HCT116 (cell line): ENCODE results near the gene AEBP1. TPM values are rescaled to one million over a fixed set of nuclear protein-coding genes. Genes with fewer than 3 reads are reported as not detected.

Experiments used
- ATAC-seq: fragments of 200-7000 bp; cut with Tn5 transposase; 2 replicates; pipeline ENCODE4 v1.9.1; 2020; ENCODE audit warnings: mild to moderate bottlenecking, moderate library complexity
- BruUV-seq: library from RNA; stranded (reverse); fragments of 400-500 nt; replicated peaks from 2 replicates; lab custom pipeline; 2021; lab: Mats Ljungman, UMichigan
- CTCF ChIA-PET: fragments of 300-600 bp; sonication (Branson Sonifier 250); formaldehyde crosslinking; loops from one replicate; lab custom pipeline; 2021; ENCODE audit warnings: antibody characterized with exemption; lab: Charles Lee
- POLR2A ChIA-PET: fragments of 300-600, 350-600 bp; sonication (Branson Sonifier 250); formaldehyde crosslinking; loops from one replicate; lab custom pipeline; 2021; ENCODE audit warnings: antibody characterized with exemption; lab: Charles Lee
- RAD21 ChIA-PET, 2 experiments: fragments of 300-600 bp; sonication (Branson Sonifier 250); formaldehyde crosslinking; loops; one replicate each; lab custom pipeline; 2023; ENCODE audit warnings: low total read pairs in 2 of 2; ENCODE audit not compliant: uncharacterized antibody in 2 of 2, unreplicated experiment in 2 of 2, low non-redundant PET in 1 of 2; lab: Charles Lee
- DNase-seq: peaks from one replicate; pipeline ENCODE4 v3.0.0-alpha.2; 2010; ENCODE audit warnings: low read depth, low spot score
- H2AFZ ChIP-seq: fragments of 200-600 bp; shearing (Covaris generic), sonication (generic); 2 replicates; pipeline ENCODE4 v1.6.1; 2017; ENCODE audit warnings: low read depth, mixed run types, mixed read lengths, antibody characterized with exemption, low read length; ENCODE audit not compliant: poor library complexity, severe bottlenecking
- H3K27ac ChIP-seq: 2 replicates; pipeline ENCODE4 v1.5.1; 2012; ENCODE audit warnings: low read depth, low read length
- H3K27me3 ChIP-seq: fragments of 200-600 bp; sonication (generic); 2 replicates; pipeline ENCODE4 v1.6.1; 2016; ENCODE audit warnings: mixed run types, low read length, mixed read lengths; ENCODE audit not compliant: insufficient read depth
- H3K36me3 ChIP-seq, 2 experiments: fragments of 200-500 bp in 1 of 2; fragments of 200-600 bp in 1 of 2; sonication (Bioruptor generic) in 1 of 2; sonication (generic) in 1 of 2; 2 replicates each; pipeline versions ENCODE4 v1.5.1 to v1.6.1; 2014 to 2016; ENCODE audit warnings: low read length in 2 of 2, inconsistent platforms in 1 of 2, mixed read lengths in 1 of 2, mixed run types in 1 of 2; ENCODE audit not compliant: insufficient read depth in 2 of 2, control insufficient read depth in 1 of 2
- H3K4me1 ChIP-seq, 2 experiments: fragments of 200-600 bp in 1 of 2; sonication (generic) in 1 of 2; 2 replicates each; pipeline versions ENCODE4 v1.5.1 to v1.6.1; 2012 to 2017; ENCODE audit warnings: low read length in 2 of 2, inconsistent platforms in 1 of 2, mild to moderate bottlenecking in 1 of 2, mixed read lengths in 1 of 2, mixed run types in 1 of 2, moderate library complexity in 1 of 2; ENCODE audit not compliant: insufficient read depth in 2 of 2, control insufficient read depth in 1 of 2
- H3K4me2 ChIP-seq: fragments of 200-600 bp; sonication (generic); 2 replicates; pipeline ENCODE4 v1.6.1; 2017; ENCODE audit warnings: mixed run types, low read length, mixed read lengths
- H3K4me3 ChIP-seq, 2 experiments: fragments of 200-600 bp in 1 of 2; sonication (generic) in 1 of 2; replicated peaks in 1 of 2; 2 replicates each; pipeline ENCODE4 v1.5.1; 2011 to 2016; ENCODE audit warnings: low read length in 2 of 2, control low read depth in 1 of 2, low read depth in 1 of 2, mild to moderate bottlenecking in 1 of 2, mixed read lengths in 1 of 2, mixed run types in 1 of 2
- H3K79me2 ChIP-seq: fragments of 200-600 bp; sonication (generic); 2 replicates; pipeline ENCODE4 v1.6.1; 2017; ENCODE audit warnings: mild to moderate bottlenecking, mixed run types, low read length, moderate library complexity, mixed read lengths; ENCODE audit not compliant: insufficient read depth
- H3K9ac ChIP-seq: fragments of 200-600 bp; sonication (generic); 2 replicates; pipeline ENCODE4 v1.6.1; 2016; ENCODE audit warnings: low read length, mixed read lengths
- H3K9me2 ChIP-seq: fragments of 200-600 bp; sonication (generic), shearing (Covaris generic); 2 replicates; pipeline ENCODE4 v1.6.1; 2017; ENCODE audit warnings: mixed run types, mild to moderate bottlenecking, moderate library complexity; ENCODE audit not compliant: insufficient read depth
- H3K9me3 ChIP-seq, 2 experiments: fragments of 200-500 bp in 1 of 2; fragments of 200-600 bp in 1 of 2; sonication (Bioruptor generic) in 1 of 2; sonication (generic) in 1 of 2; 2 replicates each; pipeline ENCODE4 v1.6.1; 2014 to 2017; ENCODE audit warnings: low read length in 2 of 2, mixed read lengths in 2 of 2, inconsistent platforms in 1 of 2, low read depth in 1 of 2, mild to moderate bottlenecking in 1 of 2, mixed run types in 1 of 2, moderate library complexity in 1 of 2; ENCODE audit not compliant: control insufficient read depth in 1 of 2, insufficient read depth in 1 of 2
- H4K20me1 ChIP-seq: fragments of 200-600 bp; sonication (generic), shearing (Covaris generic); 2 replicates; pipeline ENCODE4 v1.6.1; 2017; ENCODE audit warnings: mixed run types, mild to moderate bottlenecking, moderate library complexity; ENCODE audit not compliant: insufficient read depth
- EGR1 ChIP-seq: IDR thresholded peaks from 2 replicates; pipeline ENCODE4 v1.6.1; 2012; ENCODE audit warnings: low read depth
- ELF1 ChIP-seq: IDR thresholded peaks from 2 replicates; pipeline ENCODE4 v1.6.1; 2012; ENCODE audit warnings: low read depth, borderline replicate concordance
- EZH2phosphoT487 ChIP-seq: fragments of 200-600 bp; IDR thresholded peaks from 2 replicates; pipeline ENCODE4 v1.6.1; 2018; ENCODE audit warnings: antibody characterized with exemption, borderline replicate concordance
- FOSL1 ChIP-seq: IDR thresholded peaks from 2 replicates; pipeline ENCODE4 v1.6.1; 2012; ENCODE audit warnings: low read depth
- RAD21 ChIP-seq: IDR thresholded peaks from 2 replicates; pipeline ENCODE4 v1.6.1; 2012; ENCODE audit warnings: low read depth, mild to moderate bottlenecking
- SIN3A ChIP-seq: IDR thresholded peaks from 2 replicates; pipeline ENCODE4 v1.6.1; 2012; ENCODE audit warnings: low read depth
- SP1 ChIP-seq: IDR thresholded peaks from 2 replicates; pipeline ENCODE4 v1.6.1; 2012; ENCODE audit warnings: low read depth
- SRF ChIP-seq: IDR thresholded peaks from 2 replicates; pipeline ENCODE4 v1.6.1; 2012; ENCODE audit warnings: low read depth
- TCF7L2 ChIP-seq: IDR thresholded peaks from 2 replicates; pipeline ENCODE4 v1.7.0; 2011; ENCODE audit warnings: borderline replicate concordance, inconsistent platforms; ENCODE audit not compliant: insufficient read depth, insufficient read length; ENCODE audit errors: extremely low read depth
- intact Hi-C: fragments of 100-400 bp; cut with micrococcal nuclease; formaldehyde crosslinking; loops from 2 replicates; pipeline ENCODE4 v1.10.0; 2022
- total RNA-seq: library from RNA; stranded (reverse); gene quantifications from one replicate; pipeline ENCODE4 v1.2.1, GENCODE V29; 2021; ENCODE audit not compliant: unreplicated experiment
- TF ChIP-seq, protein P1 (sequence below): IDR thresholded peaks from 2 replicates; pipeline ENCODE4 v1.6.1; 2012
- TF ChIP-seq, protein P2 (sequence below), 3 experiments: fragments of 200-600 bp in 1 of 3; sonication (generic) in 1 of 3; IDR thresholded peaks in 2 of 3; conservative IDR thresholded peaks in 1 of 3; 2 replicates each; pipeline ENCODE4 v1.5.1; 2012 to 2017; ENCODE audit warnings: low read depth in 2 of 3, low read length in 2 of 3, antibody characterized with exemption in 1 of 3, borderline replicate concordance in 1 of 3, control low read depth in 1 of 3, mild to moderate bottlenecking in 1 of 3, mixed read lengths in 1 of 3, mixed run types in 1 of 3, moderate library complexity in 1 of 3; ENCODE audit not compliant: insufficient read depth in 1 of 3
- TF ChIP-seq, protein P3 (sequence below): IDR thresholded peaks from 2 replicates; pipeline ENCODE4 v1.6.1; 2011; ENCODE audit warnings: mild to moderate bottlenecking, low read length, moderate library complexity; ENCODE audit not compliant: insufficient replicate concordance; ENCODE audit errors: extremely low read depth
- TF ChIP-seq, protein P4 (sequence below): IDR thresholded peaks from 2 replicates; pipeline ENCODE4 v1.6.1; 2012

The AEBP1 gene
- total RNA-seq, 1 experiment from 2014 or later = 0.49 TPM

DNA sequence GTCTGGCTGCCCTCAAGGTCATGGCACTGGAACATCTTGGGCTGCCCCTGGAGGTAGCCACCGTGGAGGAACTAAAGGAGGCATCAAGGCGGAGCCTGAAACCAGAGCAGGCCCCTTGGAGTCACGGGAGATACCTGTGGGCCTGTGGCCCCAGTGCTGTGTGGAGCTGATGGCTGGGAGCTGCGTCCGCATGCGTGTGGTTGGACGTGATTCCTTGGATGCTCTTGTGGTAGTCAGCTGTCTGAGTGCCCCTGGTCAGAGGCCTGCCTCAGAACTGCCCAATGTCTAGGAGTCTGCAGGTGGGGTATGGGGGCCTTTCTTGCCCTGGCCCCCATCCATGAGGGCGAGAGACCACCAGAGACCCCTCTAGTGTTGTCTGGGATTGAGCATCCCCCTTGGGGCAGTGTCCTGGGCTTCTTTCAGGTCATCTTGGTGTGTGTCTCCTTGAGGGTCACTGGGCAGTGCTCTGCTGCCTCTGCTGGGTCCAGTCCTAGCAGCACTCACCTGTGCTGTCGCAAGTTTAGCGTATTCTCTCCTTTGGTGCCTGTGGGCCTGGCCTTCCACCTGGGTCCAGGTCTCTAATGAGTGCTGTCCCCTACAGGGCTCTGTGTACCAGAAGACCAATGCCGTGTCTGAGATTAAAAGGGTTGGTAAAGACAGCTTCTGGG lies 46.8 kb upstream of the AEBP1 start:
- no peak overlapping the region for H2AFZ ChIP-seq
- no peaks in the 10 kb centered on the region for H4K20me1 ChIP-seq
- H3K27me3 ChIP-seq = no peaks in the 10 kb centered on the region
- H3K9me2 ChIP-seq = no peaks in the 10 kb centered on the region
- ChIA-PET POLR2A (no interaction called here), CTCF (no interaction called here), RAD21 (no interaction called here)
- H3K79me2 ChIP-seq = no peaks in the 10 kb centered on the region
- H3K4me1 ChIP-seq = no peaks in the 10 kb centered on the region
- ATAC-seq (no peak), DNase-seq (no peak)
- intact Hi-C loops = no loop called here
- BruUV-seq = no TSS peak
- H3K4me2 ChIP-seq = no peak overlapping the region
- no peak overlapping the region for H3K27ac ChIP-seq
- H3K9me3 ChIP-seq = no peaks in the 10 kb centered on the region
- TF ChIP-seq RAD21 (no peak), FOSL1 (no peak), SIN3A (no peak), SP1 (no peak), ELF1 (no peak), SRF (no peak), EGR1 (no peak), TCF7L2 (no peak), EZH2phosphoT487 (no peak)
- TF ChIP-seq, protein P1, sequence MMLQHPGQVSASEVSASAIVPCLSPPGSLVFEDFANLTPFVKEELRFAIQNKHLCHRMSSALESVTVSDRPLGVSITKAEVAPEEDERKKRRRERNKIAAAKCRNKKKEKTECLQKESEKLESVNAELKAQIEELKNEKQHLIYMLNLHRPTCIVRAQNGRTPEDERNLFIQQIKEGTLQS = no peak
- TF ChIP-seq, protein P2, sequence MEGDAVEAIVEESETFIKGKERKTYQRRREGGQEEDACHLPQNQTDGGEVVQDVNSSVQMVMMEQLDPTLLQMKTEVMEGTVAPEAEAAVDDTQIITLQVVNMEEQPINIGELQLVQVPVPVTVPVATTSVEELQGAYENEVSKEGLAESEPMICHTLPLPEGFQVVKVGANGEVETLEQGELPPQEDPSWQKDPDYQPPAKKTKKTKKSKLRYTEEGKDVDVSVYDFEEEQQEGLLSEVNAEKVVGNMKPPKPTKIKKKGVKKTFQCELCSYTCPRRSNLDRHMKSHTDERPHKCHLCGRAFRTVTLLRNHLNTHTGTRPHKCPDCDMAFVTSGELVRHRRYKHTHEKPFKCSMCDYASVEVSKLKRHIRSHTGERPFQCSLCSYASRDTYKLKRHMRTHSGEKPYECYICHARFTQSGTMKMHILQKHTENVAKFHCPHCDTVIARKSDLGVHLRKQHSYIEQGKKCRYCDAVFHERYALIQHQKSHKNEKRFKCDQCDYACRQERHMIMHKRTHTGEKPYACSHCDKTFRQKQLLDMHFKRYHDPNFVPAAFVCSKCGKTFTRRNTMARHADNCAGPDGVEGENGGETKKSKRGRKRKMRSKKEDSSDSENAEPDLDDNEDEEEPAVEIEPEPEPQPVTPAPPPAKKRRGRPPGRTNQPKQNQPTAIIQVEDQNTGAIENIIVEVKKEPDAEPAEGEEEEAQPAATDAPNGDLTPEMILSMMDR (IDR thresholded peaks at IDR 0.05 in 2 of 3, conservative IDR thresholded peaks at IDR 0.05 in 1 of 3; ENCODE audit: borderline replicate concordance in 1 of 3, insufficient read depth in 1 of 3, low read depth in 2 of 3, low read length in 2 of 3) = no peak
- TF ChIP-seq, protein P3, sequence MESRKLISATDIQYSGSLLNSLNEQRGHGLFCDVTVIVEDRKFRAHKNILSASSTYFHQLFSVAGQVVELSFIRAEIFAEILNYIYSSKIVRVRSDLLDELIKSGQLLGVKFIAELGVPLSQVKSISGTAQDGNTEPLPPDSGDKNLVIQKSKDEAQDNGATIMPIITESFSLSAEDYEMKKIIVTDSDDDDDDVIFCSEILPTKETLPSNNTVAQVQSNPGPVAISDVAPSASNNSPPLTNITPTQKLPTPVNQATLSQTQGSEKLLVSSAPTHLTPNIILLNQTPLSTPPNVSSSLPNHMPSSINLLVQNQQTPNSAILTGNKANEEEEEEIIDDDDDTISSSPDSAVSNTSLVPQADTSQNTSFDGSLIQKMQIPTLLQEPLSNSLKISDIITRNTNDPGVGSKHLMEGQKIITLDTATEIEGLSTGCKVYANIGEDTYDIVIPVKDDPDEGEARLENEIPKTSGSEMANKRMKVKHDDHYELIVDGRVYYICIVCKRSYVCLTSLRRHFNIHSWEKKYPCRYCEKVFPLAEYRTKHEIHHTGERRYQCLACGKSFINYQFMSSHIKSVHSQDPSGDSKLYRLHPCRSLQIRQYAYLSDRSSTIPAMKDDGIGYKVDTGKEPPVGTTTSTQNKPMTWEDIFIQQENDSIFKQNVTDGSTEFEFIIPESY = no peak
- TF ChIP-seq, protein P4, sequence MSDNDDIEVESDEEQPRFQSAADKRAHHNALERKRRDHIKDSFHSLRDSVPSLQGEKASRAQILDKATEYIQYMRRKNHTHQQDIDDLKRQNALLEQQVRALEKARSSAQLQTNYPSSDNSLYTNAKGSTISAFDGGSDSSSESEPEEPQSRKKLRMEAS = no peak
- H3K4me3 ChIP-seq = no peak overlapping the region
- no peak overlapping the region for H3K9ac ChIP-seq
- H3K36me3 ChIP-seq = peaks cover 28 to 48% of the 10 kb centered on the region in 2 experiments
